ENCODE data around the gene LRRC42. TPM values are rescaled to one million over a fixed set of nuclear protein-coding genes. Genes with fewer than 3 reads are reported as not detected.

LRRC42 gene
- total RNA-seq, 1 experiment from 2014 or later: 38.1 TPM

DNA sequence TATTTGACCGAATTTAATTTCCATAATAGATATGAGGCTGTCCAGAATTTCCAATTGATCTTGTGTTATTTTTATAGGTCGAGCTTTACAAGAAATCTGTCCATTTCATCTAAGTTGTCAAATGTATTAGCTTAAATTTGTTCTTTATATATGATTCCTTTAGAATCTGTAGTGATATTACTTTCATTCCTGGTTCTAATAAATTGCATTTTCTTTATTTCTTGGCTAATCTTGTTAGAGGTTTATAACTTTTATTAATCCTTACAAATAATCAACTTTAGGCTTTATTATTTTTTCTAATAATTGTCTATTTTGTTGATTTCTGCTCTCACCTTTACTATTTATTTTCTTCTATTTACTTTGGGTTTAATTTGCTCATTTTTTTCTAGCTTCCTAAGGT is 14.6 kb upstream of the LRRC42 start (continued):
- TF ChIP-seq SMAD3 (CRISPR knock-in tag; IDR thresholded peaks at IDR 0.05; ENCODE audit: borderline replicate concordance) (no peak), ZNF416 (CRISPR knock-in tag; IDR thresholded peaks at IDR 0.05) (no peak), FOXK1 (CRISPR knock-in tag; IDR thresholded peaks at IDR 0.05) (no peak), NFE2L1 (CRISPR knock-in tag; IDR thresholded peaks at IDR 0.05) (no peak)
- TF ChIP-seq, protein P1, sequence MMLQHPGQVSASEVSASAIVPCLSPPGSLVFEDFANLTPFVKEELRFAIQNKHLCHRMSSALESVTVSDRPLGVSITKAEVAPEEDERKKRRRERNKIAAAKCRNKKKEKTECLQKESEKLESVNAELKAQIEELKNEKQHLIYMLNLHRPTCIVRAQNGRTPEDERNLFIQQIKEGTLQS (CRISPR knock-in tag; conservative IDR thresholded peaks at IDR 0.05): no peak
- TF ChIP-seq, protein P2, sequence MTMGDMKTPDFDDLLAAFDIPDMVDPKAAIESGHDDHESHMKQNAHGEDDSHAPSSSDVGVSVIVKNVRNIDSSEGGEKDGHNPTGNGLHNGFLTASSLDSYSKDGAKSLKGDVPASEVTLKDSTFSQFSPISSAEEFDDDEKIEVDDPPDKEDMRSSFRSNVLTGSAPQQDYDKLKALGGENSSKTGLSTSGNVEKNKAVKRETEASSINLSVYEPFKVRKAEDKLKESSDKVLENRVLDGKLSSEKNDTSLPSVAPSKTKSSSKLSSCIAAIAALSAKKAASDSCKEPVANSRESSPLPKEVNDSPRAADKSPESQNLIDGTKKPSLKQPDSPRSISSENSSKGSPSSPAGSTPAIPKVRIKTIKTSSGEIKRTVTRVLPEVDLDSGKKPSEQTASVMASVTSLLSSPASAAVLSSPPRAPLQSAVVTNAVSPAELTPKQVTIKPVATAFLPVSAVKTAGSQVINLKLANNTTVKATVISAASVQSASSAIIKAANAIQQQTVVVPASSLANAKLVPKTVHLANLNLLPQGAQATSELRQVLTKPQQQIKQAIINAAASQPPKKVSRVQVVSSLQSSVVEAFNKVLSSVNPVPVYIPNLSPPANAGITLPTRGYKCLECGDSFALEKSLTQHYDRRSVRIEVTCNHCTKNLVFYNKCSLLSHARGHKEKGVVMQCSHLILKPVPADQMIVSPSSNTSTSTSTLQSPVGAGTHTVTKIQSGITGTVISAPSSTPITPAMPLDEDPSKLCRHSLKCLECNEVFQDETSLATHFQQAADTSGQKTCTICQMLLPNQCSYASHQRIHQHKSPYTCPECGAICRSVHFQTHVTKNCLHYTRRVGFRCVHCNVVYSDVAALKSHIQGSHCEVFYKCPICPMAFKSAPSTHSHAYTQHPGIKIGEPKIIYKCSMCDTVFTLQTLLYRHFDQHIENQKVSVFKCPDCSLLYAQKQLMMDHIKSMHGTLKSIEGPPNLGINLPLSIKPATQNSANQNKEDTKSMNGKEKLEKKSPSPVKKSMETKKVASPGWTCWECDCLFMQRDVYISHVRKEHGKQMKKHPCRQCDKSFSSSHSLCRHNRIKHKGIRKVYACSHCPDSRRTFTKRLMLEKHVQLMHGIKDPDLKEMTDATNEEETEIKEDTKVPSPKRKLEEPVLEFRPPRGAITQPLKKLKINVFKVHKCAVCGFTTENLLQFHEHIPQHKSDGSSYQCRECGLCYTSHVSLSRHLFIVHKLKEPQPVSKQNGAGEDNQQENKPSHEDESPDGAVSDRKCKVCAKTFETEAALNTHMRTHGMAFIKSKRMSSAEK (CRISPR knock-in tag; IDR thresholded peaks at IDR 0.05; ENCODE audit: borderline replicate concordance): no peak
- TF ChIP-seq, protein P3, sequence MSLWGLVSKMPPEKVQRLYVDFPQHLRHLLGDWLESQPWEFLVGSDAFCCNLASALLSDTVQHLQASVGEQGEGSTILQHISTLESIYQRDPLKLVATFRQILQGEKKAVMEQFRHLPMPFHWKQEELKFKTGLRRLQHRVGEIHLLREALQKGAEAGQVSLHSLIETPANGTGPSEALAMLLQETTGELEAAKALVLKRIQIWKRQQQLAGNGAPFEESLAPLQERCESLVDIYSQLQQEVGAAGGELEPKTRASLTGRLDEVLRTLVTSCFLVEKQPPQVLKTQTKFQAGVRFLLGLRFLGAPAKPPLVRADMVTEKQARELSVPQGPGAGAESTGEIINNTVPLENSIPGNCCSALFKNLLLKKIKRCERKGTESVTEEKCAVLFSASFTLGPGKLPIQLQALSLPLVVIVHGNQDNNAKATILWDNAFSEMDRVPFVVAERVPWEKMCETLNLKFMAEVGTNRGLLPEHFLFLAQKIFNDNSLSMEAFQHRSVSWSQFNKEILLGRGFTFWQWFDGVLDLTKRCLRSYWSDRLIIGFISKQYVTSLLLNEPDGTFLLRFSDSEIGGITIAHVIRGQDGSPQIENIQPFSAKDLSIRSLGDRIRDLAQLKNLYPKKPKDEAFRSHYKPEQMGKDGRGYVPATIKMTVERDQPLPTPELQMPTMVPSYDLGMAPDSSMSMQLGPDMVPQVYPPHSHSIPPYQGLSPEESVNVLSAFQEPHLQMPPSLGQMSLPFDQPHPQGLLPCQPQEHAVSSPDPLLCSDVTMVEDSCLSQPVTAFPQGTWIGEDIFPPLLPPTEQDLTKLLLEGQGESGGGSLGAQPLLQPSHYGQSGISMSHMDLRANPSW (CRISPR knock-in tag; conservative IDR thresholded peaks at IDR 0.05; ENCODE audit: low read depth): no peak

DNA sequence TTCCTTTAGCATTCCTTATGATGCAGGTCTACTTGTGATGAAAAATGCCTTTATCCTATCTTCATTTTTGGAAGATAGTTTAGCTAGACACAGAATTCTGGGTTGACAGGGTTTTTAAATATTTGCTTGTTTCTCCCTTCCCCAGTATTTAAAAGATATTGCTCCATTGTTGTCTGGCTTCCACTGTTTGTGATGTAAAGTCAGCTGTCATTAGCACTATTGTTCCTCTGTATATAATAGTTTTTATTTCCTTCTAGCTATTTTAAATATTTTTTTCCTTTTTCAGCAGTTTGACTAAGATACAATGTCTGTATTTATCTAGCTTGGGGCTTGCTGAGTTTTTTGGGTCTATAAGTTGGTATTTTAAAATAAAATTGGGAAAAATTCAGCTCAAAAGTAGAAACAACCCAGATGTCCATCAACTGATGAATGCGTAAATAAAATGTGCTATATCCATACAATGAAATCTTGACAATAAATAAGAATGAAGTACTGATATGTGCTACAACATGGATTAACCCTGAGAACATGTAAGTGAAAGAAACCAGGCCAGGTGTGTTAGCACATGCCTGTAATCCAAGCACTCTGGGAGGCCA is 11.9 kb upstream of the LRRC42 start:
- CTCF ChIA-PET: interaction anchor here (0.8 to 1.2 kb wide), 2 partner anchors 9 to 12 kb away, joined by 3 read pairs; partner anchors contain the start of genes IFT25 and LRRC42

DNA sequence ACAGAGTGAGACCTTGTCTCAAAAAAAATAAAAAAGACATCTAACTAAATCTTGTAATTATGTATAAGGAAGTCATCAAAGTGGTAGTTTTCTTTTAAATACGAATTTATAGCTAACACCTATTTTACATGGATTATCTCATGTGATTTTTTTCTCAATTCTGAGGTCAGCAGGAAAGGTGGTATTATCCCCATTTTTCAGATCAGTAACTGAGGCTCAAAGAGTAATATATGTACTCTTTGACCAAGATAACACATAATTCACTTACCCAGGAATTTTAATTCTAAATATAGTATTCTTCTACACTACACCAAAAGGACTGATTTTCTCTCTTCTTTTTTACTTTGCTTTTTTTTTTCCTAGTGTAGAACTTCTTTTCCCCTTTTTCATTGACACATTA is 9.7 kb upstream of the LRRC42 start:
- Mint-ChIP-seq H3K4me3 (no peak overlapping the region), H3K9me3 (peaks cover 35% of the 10 kb centered on the region), H3K27ac (no peak overlapping the region), H3K4me1 (no peaks in the 10 kb centered on the region), H3K27me3 (ENCODE audit: low read depth) (no peaks in the 10 kb centered on the region), H3K36me3 (peaks cover 24% of the 10 kb centered on the region)
- DNase-seq (ENCODE audit: low spot score) (no peak), ATAC-seq (no peak)
- POLR2A ChIA-PET: no interaction called here
- TF ChIP-seq SMAD4 (CRISPR knock-in tag; IDR thresholded peaks at IDR 0.05) (no peak), NR1H2 (CRISPR knock-in tag; IDR thresholded peaks at IDR 0.05) (no peak), ZNF232 (CRISPR knock-in tag; IDR thresholded peaks at IDR 0.05) (no peak), TP53 (CRISPR knock-in tag; IDR thresholded peaks at IDR 0.05) (no peak), RELA (CRISPR knock-in tag; IDR thresholded peaks at IDR 0.05; ENCODE audit: borderline replicate concordance) (no peak), FOXK1 (CRISPR knock-in tag; IDR thresholded peaks at IDR 0.05) (no peak), CREB1 (CRISPR knock-in tag; IDR thresholded peaks at IDR 0.05) (no peak), NR2C2 (CRISPR knock-in tag; IDR thresholded peaks at IDR 0.05) (no peak), TCF7 (CRISPR knock-in tag; IDR thresholded peaks at IDR 0.05; ENCODE audit: low read depth) (no peak), GABPB1 (CRISPR knock-in tag; IDR thresholded peaks at IDR 0.05) (no peak)
- TF ChIP-seq, protein P4, sequence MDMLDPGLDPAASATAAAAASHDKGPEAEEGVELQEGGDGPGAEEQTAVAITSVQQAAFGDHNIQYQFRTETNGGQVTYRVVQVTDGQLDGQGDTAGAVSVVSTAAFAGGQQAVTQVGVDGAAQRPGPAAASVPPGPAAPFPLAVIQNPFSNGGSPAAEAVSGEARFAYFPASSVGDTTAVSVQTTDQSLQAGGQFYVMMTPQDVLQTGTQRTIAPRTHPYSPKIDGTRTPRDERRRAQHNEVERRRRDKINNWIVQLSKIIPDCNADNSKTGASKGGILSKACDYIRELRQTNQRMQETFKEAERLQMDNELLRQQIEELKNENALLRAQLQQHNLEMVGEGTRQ (CRISPR knock-in tag; IDR thresholded peaks at IDR 0.05): no peak
- TF ChIP-seq, protein P5, sequence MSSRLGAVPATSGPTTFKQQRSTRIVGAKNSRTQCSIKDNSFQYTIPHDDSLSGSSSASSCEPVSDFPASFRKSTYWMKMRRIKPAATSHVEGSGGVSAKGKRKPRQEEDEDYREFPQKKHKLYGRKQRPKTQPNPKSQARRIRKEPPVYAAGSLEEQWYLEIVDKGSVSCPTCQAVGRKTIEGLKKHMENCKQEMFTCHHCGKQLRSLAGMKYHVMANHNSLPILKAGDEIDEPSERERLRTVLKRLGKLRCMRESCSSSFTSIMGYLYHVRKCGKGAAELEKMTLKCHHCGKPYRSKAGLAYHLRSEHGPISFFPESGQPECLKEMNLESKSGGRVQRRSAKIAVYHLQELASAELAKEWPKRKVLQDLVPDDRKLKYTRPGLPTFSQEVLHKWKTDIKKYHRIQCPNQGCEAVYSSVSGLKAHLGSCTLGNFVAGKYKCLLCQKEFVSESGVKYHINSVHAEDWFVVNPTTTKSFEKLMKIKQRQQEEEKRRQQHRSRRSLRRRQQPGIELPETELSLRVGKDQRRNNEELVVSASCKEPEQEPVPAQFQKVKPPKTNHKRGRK (CRISPR knock-in tag; IDR thresholded peaks at IDR 0.05; ENCODE audit: borderline replicate concordance): no peak
- CTCF ChIA-PET: interaction anchor here (1.0 kb wide), 1 partner anchor 145 kb away, joined by 3 read pairs; no protein-coding TSS in a partner anchor

More for the DNA sequence above, 11.9 kb upstream of the LRRC42 start:
- H3K27ac Mint-ChIP-seq: no peak overlapping the region
- H3K9me3 Mint-ChIP-seq: peaks cover 35% of the 10 kb centered on the region
- POLR2A ChIA-PET: no interaction called here
- no peak overlapping the region for H3K4me3 Mint-ChIP-seq
- DNase-seq (ENCODE audit: low spot score): no peak
- no peak for TF ChIP-seq TEAD4 (CRISPR knock-in tag; IDR thresholded peaks at IDR 0.05)
- TF ChIP-seq ZNF317 (CRISPR knock-in tag; IDR thresholded peaks at IDR 0.05; ENCODE audit: borderline replicate concordance, low read depth): peak; percentile 93
- no peak for ATAC-seq
- H3K4me1 Mint-ChIP-seq: no peaks in the 10 kb centered on the region
- H3K27me3 Mint-ChIP-seq (ENCODE audit: low read depth): no peaks in the 10 kb centered on the region
- H3K36me3 Mint-ChIP-seq: peaks cover 24% of the 10 kb centered on the region
